Measurements from ENCODE around the gene ZNF784.

DNA sequence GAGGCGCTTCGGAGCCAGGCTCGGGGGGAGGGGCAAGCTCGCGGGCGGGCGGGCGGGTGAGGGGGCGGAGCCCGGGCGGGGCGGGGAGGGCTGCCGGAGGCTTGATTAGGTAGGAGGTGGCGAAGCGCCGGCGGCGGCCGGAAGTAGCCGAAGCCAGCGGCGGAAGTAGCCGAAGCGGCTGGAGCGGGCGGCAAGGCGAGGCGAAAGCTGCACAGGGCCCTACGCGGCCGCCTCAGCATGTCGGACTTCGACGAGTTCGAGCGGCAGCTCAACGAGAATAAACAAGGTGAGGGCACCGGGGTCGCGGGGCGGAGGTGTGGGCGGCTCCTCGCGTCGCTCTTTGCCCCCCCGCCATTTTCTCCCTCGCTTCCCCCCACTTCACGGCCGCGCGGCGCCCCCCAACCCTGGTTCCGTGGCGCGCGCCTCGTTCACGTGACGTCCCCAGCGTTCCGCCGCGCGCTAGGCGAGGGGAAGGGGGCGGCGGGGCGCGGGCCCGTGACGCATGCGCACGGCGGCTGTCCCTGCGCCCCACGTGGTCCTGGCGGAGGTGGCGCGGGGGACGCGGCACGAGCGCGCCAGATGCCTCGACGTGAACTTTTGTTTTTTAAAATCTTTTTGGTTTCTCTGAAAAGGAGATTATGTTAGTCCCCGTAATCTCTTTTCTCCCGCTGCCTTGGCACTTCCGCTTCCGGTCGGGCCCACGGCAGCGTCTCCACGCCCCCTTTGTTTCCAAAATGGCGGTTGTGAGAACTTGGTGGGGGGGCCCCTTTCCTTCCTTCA is 30.7 kb upstream of the ZNF784 start, which contains the start of gene U2AF2:
- TF ChIP-seq ZNF8 (CRISPR knock-in tag; IDR thresholded peaks at IDR 0.05) (no peak), ZNF70 (CRISPR knock-in tag; IDR thresholded peaks at IDR 0.05) (no peak), ZFP30 (CRISPR knock-in tag; IDR thresholded peaks at IDR 0.05) (no peak)
- TF ChIP-seq, protein P1, sequence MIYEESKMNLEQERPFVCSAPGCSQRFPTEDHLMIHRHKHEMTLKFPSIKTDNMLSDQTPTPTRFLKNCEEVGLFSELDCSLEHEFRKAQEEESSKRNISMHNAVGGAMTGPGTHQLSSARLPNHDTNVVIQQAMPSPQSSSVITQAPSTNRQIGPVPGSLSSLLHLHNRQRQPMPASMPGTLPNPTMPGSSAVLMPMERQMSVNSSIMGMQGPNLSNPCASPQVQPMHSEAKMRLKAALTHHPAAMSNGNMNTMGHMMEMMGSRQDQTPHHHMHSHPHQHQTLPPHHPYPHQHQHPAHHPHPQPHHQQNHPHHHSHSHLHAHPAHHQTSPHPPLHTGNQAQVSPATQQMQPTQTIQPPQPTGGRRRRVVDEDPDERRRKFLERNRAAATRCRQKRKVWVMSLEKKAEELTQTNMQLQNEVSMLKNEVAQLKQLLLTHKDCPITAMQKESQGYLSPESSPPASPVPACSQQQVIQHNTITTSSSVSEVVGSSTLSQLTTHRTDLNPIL (CRISPR knock-in tag; IDR thresholded peaks at IDR 0.05; ENCODE audit: low read depth) = no peak
